Subcutaneous abdominal adipose tissue (tissue), 5 donors: ENCODE results near the gene SLC25A21.

Source experiments
- H3K27ac ChIP-seq: one replicate; pipeline ENCODE4 v1.7.0; 2013; ENCODE audit warnings: low read depth, mild to moderate bottlenecking, inconsistent platforms, low read length, moderate library complexity
- H3K27me3 ChIP-seq, 5 donors: one replicate each; pipeline ENCODE4 v1.7.0; 2013; ENCODE audit warnings: low read length in 5 of 5, inconsistent platforms in 1 of 5; ENCODE audit not compliant: control insufficient read depth in 5 of 5, insufficient read depth in 4 of 5
- H3K36me3 ChIP-seq, 5 donors: one replicate each; pipeline ENCODE4 v1.7.0; 2013; ENCODE audit warnings: low read length in 5 of 5; ENCODE audit not compliant: control insufficient read depth in 5 of 5, insufficient read depth in 5 of 5
- H3K4me1 ChIP-seq, 5 donors: one replicate each; pipeline ENCODE4 v1.7.0; 2013; ENCODE audit warnings: low read length in 5 of 5, mild to moderate bottlenecking in 3 of 5, moderate library complexity in 1 of 5; ENCODE audit not compliant: control insufficient read depth in 5 of 5, insufficient read depth in 5 of 5
- H3K4me3 ChIP-seq, 5 donors: one replicate each; pipeline ENCODE4 v1.7.0; 2013; ENCODE audit warnings: low read length in 5 of 5, low read depth in 1 of 5
- H3K9ac ChIP-seq, 5 donors: one replicate each; pipeline ENCODE4 v1.7.0; 2013; ENCODE audit warnings: low read length in 5 of 5, mild to moderate bottlenecking in 4 of 5, moderate library complexity in 3 of 5
- H3K9me3 ChIP-seq, 5 donors: one replicate each; pipeline ENCODE4 v1.7.0; 2013; ENCODE audit warnings: low read length in 5 of 5; ENCODE audit not compliant: control insufficient read depth in 5 of 5
- donor health status: healthy.
- donor health status: healthy.
- donor health status: healthy.
- donor health status: healthy.
- donor health status: healthy.

The SLC25A21 gene

GRCh38 chr14:37129047-37129446 is 43.4 kb downstream of the SLC25A21 start:
- H3K9me3 ChIP-seq = no peaks in the 10 kb centered on the region
- no peak overlapping the region for H3K9ac ChIP-seq
- H3K4me3 ChIP-seq = no peak overlapping the region
- H3K27ac ChIP-seq = no peak overlapping the region
- H3K27me3 ChIP-seq = no peaks in the 10 kb centered on the region
- H3K4me1 ChIP-seq = no peaks in the 10 kb centered on the region
- H3K36me3 ChIP-seq = no peaks in the 10 kb centered on the region

DNA sequence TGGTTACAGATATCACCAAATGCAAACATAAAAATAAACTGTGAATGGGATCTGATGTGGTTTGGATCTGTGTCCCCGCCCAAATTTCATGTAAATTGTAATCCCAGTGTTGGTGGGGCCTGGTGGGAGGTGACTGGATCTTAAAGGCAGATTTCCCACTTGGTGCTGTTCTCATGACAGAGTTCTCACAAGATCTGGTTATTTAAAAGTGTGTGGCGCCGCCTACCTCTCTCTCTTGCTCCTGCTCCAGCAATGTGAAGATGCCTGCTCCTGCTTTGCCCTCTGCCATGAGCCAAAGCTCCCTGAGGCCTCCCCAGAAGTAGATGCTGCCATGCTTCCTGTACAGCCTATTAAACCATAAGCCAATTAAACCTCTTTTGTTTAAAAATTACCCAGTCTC is 47.8 kb downstream of the SLC25A21 start:
- no peaks in the 10 kb centered on the region for H3K36me3 ChIP-seq
- H3K4me1 ChIP-seq = no peaks in the 10 kb centered on the region
- no peaks in the 10 kb centered on the region for H3K9me3 ChIP-seq
- no peaks in the 10 kb centered on the region for H3K27me3 ChIP-seq
- H3K9ac ChIP-seq = no peak overlapping the region
- H3K4me3 ChIP-seq = no peak overlapping the region
- H3K27ac ChIP-seq = no peak overlapping the region

GRCh38 chr14:37122919-37123639 is 49.3 kb downstream of the SLC25A21 start:
- no peaks in the 10 kb centered on the region for H3K4me1 ChIP-seq
- H3K36me3 ChIP-seq = no peaks in the 10 kb centered on the region
- H3K27ac ChIP-seq = no peak overlapping the region
- H3K27me3 ChIP-seq = no peaks in the 10 kb centered on the region
- no peak overlapping the region for H3K4me3 ChIP-seq
- no peak overlapping the region for H3K9ac ChIP-seq
- peaks cover 0 to 4% (median 1%) of the 10 kb centered on the region in 5 donors for H3K9me3 ChIP-seq

- Histone ChIP-seq H3K9me3 (peaks cover 0 to 4% (median 3%) of the 10 kb centered on the region in 5 donors), H3K4me3 (no peak overlapping the region), H3K27ac (no peak overlapping the region), H3K9ac (no peak overlapping the region), H3K27me3 (no peaks in the 10 kb centered on the region), H3K4me1 (no peaks in the 10 kb centered on the region), H3K36me3 (no peaks in the 10 kb centered on the region)
Observed at GRCh38 chr14:37122288-37122687, 50.1 kb downstream of the SLC25A21 start.

DNA sequence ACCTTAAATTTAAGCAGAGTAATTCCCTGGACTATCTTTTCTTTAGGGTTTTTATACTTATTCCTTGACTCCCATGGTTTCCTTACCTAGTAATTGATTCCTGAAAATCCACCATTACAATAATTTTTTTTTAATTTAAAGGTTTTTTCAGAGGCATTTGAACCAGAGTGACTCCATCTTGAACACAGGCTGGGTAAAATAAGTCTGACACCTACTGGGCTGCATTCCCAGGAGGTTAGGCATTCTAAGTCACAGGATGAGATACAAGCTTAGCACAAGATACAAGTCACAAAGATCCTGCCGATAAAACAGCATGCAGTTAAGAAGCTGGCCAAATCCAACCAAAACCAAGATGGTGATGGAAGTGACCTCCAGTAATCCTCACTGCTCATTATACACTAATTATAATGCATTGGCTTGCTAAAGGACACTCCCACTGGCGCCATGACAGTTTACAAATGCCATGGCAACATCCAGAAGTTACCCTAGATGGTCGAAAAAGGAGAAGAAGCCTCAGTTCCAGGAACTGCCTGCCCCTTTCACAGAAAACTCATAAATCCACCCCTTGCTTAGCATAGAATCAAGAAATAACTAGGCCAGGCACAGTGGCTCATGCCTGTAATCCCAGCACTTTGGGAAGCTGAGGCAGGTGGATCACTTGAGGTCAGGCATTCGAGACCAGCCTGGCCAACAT is 53.6 kb downstream of the SLC25A21 start:
- peaks cover 0 to 4% (median 3%) of the 10 kb centered on the region in 5 donors for H3K9me3 ChIP-seq
- H3K27ac ChIP-seq = no peak overlapping the region
- H3K27me3 ChIP-seq = no peaks in the 10 kb centered on the region

DNA sequence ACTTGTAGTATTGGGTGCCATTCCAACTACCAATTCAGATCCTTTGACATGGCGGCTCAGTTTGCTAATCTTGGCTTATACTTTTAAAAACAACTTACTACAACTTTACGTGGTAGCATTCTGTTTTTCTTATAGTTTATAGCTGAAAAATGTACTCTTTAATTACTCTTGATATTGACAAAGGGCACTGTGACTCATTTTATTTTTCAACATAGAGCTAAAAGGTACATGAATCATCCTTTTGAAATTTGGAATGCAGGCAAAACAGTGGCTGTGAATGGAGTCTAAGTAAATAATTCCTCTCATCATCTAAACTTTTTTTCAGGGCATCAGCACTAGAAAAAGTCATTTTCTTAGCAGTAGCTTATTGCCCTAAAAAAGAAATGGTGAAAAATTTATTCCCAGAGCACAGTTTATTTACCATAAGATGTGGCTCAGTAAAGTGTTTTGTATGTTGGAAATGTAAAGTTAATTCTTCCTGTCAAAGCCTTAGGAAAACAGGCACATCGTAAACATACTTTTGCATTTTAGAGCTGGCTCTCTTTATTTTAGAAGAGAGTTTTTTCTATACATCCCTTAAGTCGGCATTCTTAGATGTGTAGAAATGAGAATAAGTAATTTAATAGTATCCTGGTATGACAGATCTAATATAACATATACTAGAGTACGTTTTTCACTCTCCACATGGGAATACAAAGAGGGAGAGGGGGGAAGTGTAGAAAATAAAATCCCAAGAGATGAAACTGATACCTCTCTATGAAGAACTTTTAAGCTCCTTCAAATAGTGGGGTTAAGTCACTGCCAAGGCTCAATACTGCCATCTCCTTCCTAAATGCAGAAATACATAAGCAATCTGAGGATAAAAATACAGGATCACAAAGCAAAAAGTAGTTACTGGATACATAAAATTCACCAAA is 55.2 kb downstream of the SLC25A21 start:
- Histone ChIP-seq H3K27me3 (no peaks in the 10 kb centered on the region), H3K9me3 (peaks cover 0 to 4% (median 3%) of the 10 kb centered on the region in 5 donors), H3K36me3 (no peaks in the 10 kb centered on the region), H3K27ac (no peak overlapping the region), H3K9ac (no peak overlapping the region), H3K4me1 (no peaks in the 10 kb centered on the region), H3K4me3 (no peak overlapping the region)

More for the DNA sequence above, 53.6 kb downstream of the SLC25A21 start:
- Histone ChIP-seq H3K4me3 (no peak overlapping the region), H3K36me3 (no peaks in the 10 kb centered on the region), H3K9ac (no peak overlapping the region), H3K4me1 (no peaks in the 10 kb centered on the region)

DNA sequence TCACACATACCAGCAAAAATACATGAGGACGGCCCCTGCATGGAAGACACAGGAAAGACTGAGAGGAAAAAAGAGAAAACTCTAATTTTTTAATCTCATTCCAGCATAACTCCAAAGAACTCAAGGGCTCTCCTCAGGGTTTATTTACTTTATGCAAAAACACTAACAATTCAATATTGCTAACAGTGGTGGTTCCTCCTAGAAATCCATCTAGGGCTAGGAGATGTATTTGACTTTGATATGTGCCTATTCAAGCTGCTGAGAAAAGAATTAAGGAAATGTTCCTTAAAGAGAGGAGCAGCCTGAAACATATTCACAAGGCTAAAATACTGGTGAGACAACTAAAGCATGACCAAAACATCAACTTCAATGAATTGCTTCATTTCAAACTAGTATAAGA is 57.0 kb downstream of the SLC25A21 start:
- Histone ChIP-seq H3K4me3 (no peak overlapping the region), H3K9me3 (peaks cover 0 to 4% (median 3%) of the 10 kb centered on the region in 5 donors), H3K9ac (no peak overlapping the region), H3K27ac (no peak overlapping the region), H3K36me3 (no peaks in the 10 kb centered on the region), H3K4me1 (no peaks in the 10 kb centered on the region), H3K27me3 (no peaks in the 10 kb centered on the region)

GRCh38 chr14:37114559-37114958 is 57.8 kb downstream of the SLC25A21 start:
- no peaks in the 10 kb centered on the region for H3K27me3 ChIP-seq
- no peaks in the 10 kb centered on the region for H3K36me3 ChIP-seq
- H3K9me3 ChIP-seq = peaks cover 0 to 4% (median 3%) of the 10 kb centered on the region in 5 donors
- H3K4me1 ChIP-seq = no peaks in the 10 kb centered on the region
- H3K27ac ChIP-seq = no peak overlapping the region
- no peak overlapping the region for H3K9ac ChIP-seq
- no peak overlapping the region for H3K4me3 ChIP-seq

- Histone ChIP-seq H3K36me3 (no peaks in the 10 kb centered on the region), H3K9ac (no peak overlapping the region), H3K4me3 (no peak overlapping the region), H3K9me3 (peaks cover 0 to 4% (median 3%) of the 10 kb centered on the region in 5 donors), H3K4me1 (no peaks in the 10 kb centered on the region), H3K27ac (no peak overlapping the region), H3K27me3 (no peaks in the 10 kb centered on the region)
Observed at GRCh38 chr14:37114002-37114401, 58.4 kb downstream of the SLC25A21 start.

DNA sequence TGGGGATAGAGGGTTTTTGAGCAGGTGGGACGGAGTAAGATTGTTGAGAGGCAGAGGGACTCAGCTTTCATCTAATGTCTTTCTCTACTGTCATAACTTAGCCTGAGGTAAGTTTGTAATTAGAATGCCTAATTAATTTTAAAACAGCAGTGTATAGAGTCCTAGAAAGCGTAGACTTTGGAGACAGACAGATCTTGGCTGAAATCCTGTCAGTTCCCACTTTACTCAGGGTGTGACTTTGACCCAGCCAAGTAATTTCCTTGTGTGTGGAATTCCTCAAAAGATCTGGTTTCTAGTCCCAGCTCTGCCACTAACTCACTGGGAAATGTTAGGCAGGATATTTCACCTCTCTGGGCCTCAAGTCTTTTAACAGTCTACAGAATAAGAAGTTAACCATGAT is 74.3 kb downstream of the SLC25A21 start:
- H3K27me3 ChIP-seq = no peaks in the 10 kb centered on the region
- no peaks in the 10 kb centered on the region for H3K9me3 ChIP-seq
- no peak overlapping the region for H3K4me3 ChIP-seq
- H3K4me1 ChIP-seq = no peaks in the 10 kb centered on the region
- no peaks in the 10 kb centered on the region for H3K36me3 ChIP-seq
- H3K9ac ChIP-seq = no peak overlapping the region
- no peak overlapping the region for H3K27ac ChIP-seq
